ENCODE measurements around the gene RBMXL3. TPM values are rescaled to one million over a fixed set of nuclear protein-coding genes. Genes with fewer than 3 reads are reported as not detected.
"Not testable (repeated sequence)": the region's sequence is repeated elsewhere in the genome, so short reads cannot be mapped to it uniquely, and the experiment has no call there.

RBMXL3 gene
- total RNA-seq, 4 donors from 2014 or later: not detected

DNA sequence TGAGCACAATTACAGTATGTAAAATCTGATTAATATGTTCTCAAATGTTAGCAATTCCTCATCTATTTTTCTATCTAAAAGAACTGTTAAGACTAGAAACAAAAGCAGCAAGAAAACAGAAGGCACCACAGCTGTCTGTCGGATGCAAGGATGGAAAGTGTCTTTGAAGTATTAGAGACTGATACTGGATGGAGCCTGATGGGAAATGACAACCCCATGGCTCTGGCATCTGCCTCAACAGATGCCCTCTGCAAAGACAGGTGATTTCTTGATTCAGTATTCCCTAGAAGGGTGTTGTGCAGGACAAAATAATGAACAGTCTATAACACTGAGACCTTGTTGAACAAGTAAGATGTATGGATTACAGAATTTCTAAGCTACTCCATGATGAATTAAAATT lies 24.9 kb downstream of the RBMXL3 start:
- Histone ChIP-seq H3K27me3 (no peaks in the 10 kb centered on the region), H3K4me3 (no peak overlapping the region), H3K9me3 (no peaks in the 10 kb centered on the region), H3K27ac (no peak overlapping the region), H3K36me3 (no peaks in the 10 kb centered on the region), H3K4me1 (no peaks in the 10 kb centered on the region)
- no peak for DNase-seq (ENCODE audit: low spot score in 2 of 2)
- WGBS: 74% methylated on average over 1 of the region's 1 CpG
- no peak for TF ChIP-seq POLR2A (IDR thresholded peaks at IDR 0.05)
- TF ChIP-seq, protein P1, sequence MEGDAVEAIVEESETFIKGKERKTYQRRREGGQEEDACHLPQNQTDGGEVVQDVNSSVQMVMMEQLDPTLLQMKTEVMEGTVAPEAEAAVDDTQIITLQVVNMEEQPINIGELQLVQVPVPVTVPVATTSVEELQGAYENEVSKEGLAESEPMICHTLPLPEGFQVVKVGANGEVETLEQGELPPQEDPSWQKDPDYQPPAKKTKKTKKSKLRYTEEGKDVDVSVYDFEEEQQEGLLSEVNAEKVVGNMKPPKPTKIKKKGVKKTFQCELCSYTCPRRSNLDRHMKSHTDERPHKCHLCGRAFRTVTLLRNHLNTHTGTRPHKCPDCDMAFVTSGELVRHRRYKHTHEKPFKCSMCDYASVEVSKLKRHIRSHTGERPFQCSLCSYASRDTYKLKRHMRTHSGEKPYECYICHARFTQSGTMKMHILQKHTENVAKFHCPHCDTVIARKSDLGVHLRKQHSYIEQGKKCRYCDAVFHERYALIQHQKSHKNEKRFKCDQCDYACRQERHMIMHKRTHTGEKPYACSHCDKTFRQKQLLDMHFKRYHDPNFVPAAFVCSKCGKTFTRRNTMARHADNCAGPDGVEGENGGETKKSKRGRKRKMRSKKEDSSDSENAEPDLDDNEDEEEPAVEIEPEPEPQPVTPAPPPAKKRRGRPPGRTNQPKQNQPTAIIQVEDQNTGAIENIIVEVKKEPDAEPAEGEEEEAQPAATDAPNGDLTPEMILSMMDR (IDR thresholded peaks at IDR 0.05): no peak
- no peak for TF ChIP-seq POLR2AphosphoS5 (IDR thresholded peaks at IDR 0.05)
- no peak for TF ChIP-seq EP300 (IDR thresholded peaks at IDR 0.05)

DNA sequence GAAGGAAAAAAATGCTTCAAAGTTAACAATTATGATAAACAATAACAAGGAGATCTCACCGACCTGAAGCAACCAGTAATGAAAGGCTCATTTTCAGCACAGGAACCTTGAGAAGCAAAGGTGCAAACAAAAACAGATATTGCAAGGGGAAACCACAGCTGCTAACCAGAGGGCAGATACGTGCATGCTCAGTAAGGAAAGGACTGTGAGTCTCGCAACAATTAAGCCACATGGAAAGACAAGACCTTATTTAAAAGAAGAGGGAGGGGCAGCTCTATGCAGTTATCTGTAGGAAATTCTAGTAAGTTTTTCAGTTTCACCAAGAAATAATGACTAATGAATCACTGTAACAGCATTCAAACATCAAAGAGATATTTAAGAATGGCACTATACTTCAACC lies 25.4 kb downstream of the RBMXL3 start:
- no peak for TF ChIP-seq POLR2AphosphoS5 (IDR thresholded peaks at IDR 0.05)
- no peak for TF ChIP-seq POLR2A (IDR thresholded peaks at IDR 0.05)
- TF ChIP-seq EP300 (IDR thresholded peaks at IDR 0.05): no peak
- TF ChIP-seq, protein P1 (IDR thresholded peaks at IDR 0.05): no peak
- Histone ChIP-seq H3K4me1 (no peaks in the 10 kb centered on the region), H3K9me3 (no peaks in the 10 kb centered on the region), H3K27me3 (no peaks in the 10 kb centered on the region), H3K36me3 (no peaks in the 10 kb centered on the region), H3K4me3 (no peak overlapping the region), H3K27ac (no peak overlapping the region)
- 48% methylated on average over 3 of the region's 3 CpGs for WGBS
- DNase-seq (ENCODE audit: low spot score in 2 of 2): no peak

DNA sequence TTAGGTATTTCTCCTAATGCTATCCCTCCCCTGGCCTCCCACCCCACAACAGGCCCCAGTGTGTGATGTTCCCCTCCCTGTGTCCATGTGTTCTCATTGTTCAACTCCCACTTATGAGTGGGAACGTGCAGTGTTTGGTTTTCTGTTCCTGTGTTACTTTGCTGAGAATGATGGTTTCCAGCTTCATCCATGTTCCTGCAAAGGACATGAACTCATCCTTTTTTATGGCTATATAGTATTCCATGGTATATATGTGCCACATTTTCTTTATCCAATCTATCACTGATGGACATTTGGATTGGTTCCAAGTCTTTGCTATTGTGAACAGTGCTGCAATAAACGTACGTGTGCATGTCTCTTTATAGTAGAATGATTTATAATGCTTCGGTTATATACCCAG lies 28.1 kb downstream of the RBMXL3 start:
- not testable (repeated sequence) for H3K27ac ChIP-seq; H3K4me3 ChIP-seq; DNase-seq (ENCODE audit: low spot score in 2 of 2); H3K4me1 ChIP-seq; H3K27me3 ChIP-seq; H3K36me3 ChIP-seq; H3K9me3 ChIP-seq
- 83% methylated on average over 4 of the region's 4 CpGs for WGBS

DNA sequence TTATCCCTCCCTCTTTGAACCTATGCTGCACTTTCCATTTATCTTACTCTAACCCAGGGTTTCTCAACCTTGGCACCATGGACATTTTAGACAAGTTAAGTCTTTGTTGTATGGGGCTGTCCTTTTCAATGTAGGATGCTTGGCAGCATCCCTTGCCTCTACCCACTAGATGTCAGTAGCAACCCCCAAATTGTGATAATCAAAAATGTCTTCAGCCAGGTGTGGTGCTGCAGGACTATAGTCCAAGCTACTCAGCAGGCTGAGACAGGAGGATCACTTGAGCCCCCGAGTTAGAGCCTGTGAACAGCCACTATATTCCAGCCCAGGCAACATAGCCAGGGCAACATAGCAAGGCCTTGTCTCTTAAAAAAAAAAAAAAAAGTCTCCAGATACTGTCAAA lies 37.7 kb downstream of the RBMXL3 start:
- no peak overlapping the region for H3K27ac ChIP-seq
- no peak overlapping the region for H3K4me3 ChIP-seq
- no peak for DNase-seq (ENCODE audit: low spot score in 2 of 2)
- no peaks in the 10 kb centered on the region for H3K4me1 ChIP-seq
- 31% methylated on average over 1 of the region's 1 CpG for WGBS
- no peaks in the 10 kb centered on the region for H3K9me3 ChIP-seq
- no peaks in the 10 kb centered on the region for H3K27me3 ChIP-seq
- TF ChIP-seq, protein P1 (IDR thresholded peaks at IDR 0.05): no peak
- TF ChIP-seq POLR2A (IDR thresholded peaks at IDR 0.05): no peak
- TF ChIP-seq POLR2AphosphoS5 (IDR thresholded peaks at IDR 0.05): no peak
- no peaks in the 10 kb centered on the region for H3K36me3 ChIP-seq

DNA sequence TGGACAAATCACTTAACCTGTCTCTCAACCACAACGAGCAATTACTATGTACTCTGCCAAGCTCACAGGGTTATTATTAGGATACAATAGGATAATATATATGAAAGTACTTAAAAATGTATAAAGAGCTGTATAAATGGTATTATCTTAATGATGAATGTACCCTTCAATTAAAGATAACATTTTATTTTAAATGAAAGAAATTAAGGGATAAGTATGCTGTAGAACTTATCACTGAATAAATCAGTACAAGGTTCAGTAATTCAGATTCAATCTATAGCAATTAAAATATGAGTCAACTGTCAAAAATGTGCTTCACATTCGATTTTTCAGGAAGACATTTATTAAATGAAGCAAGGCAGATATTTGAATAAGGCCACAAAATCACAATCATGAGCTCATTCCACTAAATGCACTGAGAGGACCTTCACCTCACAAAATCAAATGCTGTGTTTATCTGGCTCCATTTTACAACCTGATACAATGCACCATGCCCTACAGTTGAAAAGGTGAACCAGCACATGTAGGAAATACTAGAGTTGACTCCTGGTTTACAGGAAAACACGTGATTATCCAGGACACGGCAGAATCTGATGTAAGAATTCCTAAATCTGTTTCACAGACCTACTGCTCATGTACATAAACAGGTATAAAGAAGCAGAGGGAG lies 40.3 kb downstream of the RBMXL3 start:
- no peaks in the 10 kb centered on the region for H3K9me3 ChIP-seq
- no peak overlapping the region for H3K4me3 ChIP-seq
- H3K27ac ChIP-seq: no peak overlapping the region
- H3K27me3 ChIP-seq: peaks cover 9% of the 10 kb centered on the region
- H3K4me1 ChIP-seq: no peaks in the 10 kb centered on the region
- TF ChIP-seq, protein P1 (IDR thresholded peaks at IDR 0.05): no peak
- TF ChIP-seq EP300 (IDR thresholded peaks at IDR 0.05) (no peak), POLR2A (IDR thresholded peaks at IDR 0.05) (no peak), POLR2AphosphoS5 (IDR thresholded peaks at IDR 0.05) (no peak)
- 24% methylated on average over 4 of the region's 4 CpGs for WGBS
- H3K36me3 ChIP-seq: no peaks in the 10 kb centered on the region
- DNase-seq (ENCODE audit: low spot score in 2 of 2): no peak

Measured in suprapubic skin (tissue), 4 donors.